GM10266 (cell line): ENCODE data around the gene LRRC75B.

Experiments
- DNase-seq: peaks from one replicate; pipeline ENCODE4 v3.0.0; 2012; ENCODE audit errors: extremely low spot score
- CTCF ChIP-seq: IDR thresholded peaks from 2 replicates; pipeline ENCODE4 v1.5.1; 2012; ENCODE audit warnings: mild to moderate bottlenecking, low read depth; ENCODE audit not compliant: control insufficient read depth, insufficient read depth; ENCODE audit errors: missing control alignments

LRRC75B gene

GRCh38 chr22:24579258-24579601, 13.6 kb downstream of the LRRC75B start:
- DNase-seq: no peak
- no peak for TF ChIP-seq CTCF

GRCh38 chr22:24578355-24579257, 14.3 kb downstream of the LRRC75B start:
- no peak for DNase-seq
- TF ChIP-seq CTCF: no peak

- TF ChIP-seq CTCF: no peak
- no peak for DNase-seq
Observed at GRCh38 chr22:24576778-24577177, 16.1 kb downstream of the LRRC75B start.

GRCh38 chr22:24571266-24571665, 21.6 kb downstream of the LRRC75B start:
- TF ChIP-seq CTCF: no peak
- no peak for DNase-seq

- no peak for DNase-seq
- no peak for TF ChIP-seq CTCF
Observed at GRCh38 chr22:24567668-24568067, 25.2 kb downstream of the LRRC75B start.

- DNase-seq: no peak
- TF ChIP-seq CTCF: no peak
Observed at GRCh38 chr22:24566899-24567511, 25.9 kb downstream of the LRRC75B start.

- TF ChIP-seq CTCF: no peak
- DNase-seq: no peak
Observed at GRCh38 chr22:24565077-24565476, 27.8 kb downstream of the LRRC75B start.
